ENCODE data around the gene ADORA2B.

DNA sequence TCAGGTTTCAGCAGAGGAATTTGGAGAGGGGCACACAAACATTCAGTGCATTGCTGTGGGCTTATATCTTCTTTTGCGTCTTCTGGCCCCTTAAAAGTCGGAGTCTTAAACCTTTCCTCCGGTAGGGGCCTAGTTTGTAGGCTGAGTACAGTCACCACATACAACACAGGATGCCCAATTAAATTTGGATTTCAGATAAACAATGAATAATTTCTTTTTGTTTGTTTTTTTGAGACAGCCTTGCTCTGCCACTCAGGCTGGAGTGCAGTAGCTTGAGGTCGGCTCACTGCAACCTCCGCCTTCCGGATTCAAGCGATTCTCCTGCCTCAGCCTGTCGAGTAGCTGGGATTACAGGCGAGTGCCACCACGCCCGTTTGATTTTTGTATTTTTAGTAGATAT, 26.7 kb upstream of the ADORA2B start:
- TF ChIP-seq, protein P1, sequence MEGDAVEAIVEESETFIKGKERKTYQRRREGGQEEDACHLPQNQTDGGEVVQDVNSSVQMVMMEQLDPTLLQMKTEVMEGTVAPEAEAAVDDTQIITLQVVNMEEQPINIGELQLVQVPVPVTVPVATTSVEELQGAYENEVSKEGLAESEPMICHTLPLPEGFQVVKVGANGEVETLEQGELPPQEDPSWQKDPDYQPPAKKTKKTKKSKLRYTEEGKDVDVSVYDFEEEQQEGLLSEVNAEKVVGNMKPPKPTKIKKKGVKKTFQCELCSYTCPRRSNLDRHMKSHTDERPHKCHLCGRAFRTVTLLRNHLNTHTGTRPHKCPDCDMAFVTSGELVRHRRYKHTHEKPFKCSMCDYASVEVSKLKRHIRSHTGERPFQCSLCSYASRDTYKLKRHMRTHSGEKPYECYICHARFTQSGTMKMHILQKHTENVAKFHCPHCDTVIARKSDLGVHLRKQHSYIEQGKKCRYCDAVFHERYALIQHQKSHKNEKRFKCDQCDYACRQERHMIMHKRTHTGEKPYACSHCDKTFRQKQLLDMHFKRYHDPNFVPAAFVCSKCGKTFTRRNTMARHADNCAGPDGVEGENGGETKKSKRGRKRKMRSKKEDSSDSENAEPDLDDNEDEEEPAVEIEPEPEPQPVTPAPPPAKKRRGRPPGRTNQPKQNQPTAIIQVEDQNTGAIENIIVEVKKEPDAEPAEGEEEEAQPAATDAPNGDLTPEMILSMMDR (IDR thresholded peaks at IDR 0.05; ENCODE audit: low read length), result no peak
- no peak for TF ChIP-seq EZH2 (IDR thresholded peaks at IDR 0.05; ENCODE audit: borderline replicate concordance, low read length)

Measured in OCI-LY1 (cell line).